Measurements from ENCODE around the gene FASN. TPM values are rescaled to one million over a fixed set of nuclear protein-coding genes. Genes with fewer than 3 reads are reported as not detected.

The FASN gene
- total and polyA plus RNA-seq, 8 donors = 18.0 to 550 (median 40.0) TPM

DNA sequence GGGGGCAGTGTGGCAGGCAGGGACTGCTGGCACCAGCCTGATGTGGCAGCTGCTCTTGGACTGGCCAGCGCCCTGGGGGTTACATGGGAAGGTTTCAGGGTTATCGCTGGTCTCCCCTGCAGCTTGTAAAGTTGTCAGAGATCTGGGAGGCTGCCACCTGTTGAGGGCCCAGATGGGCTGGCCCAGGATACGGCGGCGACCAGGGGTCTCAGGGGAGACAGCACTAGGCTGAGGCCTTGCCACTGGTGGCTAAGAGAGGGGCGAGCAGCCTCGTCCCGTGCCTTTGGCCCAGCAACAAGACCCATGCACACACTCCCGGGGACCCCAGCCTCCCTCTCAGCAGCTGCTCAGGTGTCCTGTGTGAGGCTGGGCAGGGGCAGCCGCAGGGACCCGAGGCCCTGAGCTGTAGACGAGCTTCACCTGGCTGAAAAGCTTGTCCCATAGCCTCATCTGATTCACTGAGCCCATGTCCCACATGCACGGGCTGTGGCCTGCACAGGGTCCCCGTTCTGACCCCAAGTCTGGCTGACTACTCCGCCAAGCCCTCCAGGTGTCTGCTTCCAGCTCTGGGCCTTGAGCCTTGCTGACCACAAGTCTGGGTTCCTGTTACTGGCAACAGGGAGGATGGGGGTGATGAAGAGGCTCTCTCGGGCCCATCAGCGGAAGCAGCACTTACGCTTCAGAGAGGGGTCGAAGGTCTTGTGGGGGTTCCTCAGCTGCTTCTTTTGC lies 38.6 kb downstream of the FASN start:
- Histone ChIP-seq H3K9me3 (no peaks in the 10 kb centered on the region), H3K4me3 (no peak overlapping the region), H3K4me1 (peaks cover 6 to 12% of the 10 kb centered on the region in 2 donors), H3K27ac (no peak overlapping the region), H3K36me3 (peaks cover 0 to 92% of the 10 kb centered on the region in 2 donors), H3K27me3 (no peaks in the 10 kb centered on the region)
- ATAC-seq (no peak), DNase-seq (peak in 1 of 4 donors; percentile 50)
- TF ChIP-seq, protein P1, sequence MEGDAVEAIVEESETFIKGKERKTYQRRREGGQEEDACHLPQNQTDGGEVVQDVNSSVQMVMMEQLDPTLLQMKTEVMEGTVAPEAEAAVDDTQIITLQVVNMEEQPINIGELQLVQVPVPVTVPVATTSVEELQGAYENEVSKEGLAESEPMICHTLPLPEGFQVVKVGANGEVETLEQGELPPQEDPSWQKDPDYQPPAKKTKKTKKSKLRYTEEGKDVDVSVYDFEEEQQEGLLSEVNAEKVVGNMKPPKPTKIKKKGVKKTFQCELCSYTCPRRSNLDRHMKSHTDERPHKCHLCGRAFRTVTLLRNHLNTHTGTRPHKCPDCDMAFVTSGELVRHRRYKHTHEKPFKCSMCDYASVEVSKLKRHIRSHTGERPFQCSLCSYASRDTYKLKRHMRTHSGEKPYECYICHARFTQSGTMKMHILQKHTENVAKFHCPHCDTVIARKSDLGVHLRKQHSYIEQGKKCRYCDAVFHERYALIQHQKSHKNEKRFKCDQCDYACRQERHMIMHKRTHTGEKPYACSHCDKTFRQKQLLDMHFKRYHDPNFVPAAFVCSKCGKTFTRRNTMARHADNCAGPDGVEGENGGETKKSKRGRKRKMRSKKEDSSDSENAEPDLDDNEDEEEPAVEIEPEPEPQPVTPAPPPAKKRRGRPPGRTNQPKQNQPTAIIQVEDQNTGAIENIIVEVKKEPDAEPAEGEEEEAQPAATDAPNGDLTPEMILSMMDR (IDR thresholded peaks at IDR 0.05) = no peak
- intact Hi-C loops (cut with DNase I) = no loop called here

DNA sequence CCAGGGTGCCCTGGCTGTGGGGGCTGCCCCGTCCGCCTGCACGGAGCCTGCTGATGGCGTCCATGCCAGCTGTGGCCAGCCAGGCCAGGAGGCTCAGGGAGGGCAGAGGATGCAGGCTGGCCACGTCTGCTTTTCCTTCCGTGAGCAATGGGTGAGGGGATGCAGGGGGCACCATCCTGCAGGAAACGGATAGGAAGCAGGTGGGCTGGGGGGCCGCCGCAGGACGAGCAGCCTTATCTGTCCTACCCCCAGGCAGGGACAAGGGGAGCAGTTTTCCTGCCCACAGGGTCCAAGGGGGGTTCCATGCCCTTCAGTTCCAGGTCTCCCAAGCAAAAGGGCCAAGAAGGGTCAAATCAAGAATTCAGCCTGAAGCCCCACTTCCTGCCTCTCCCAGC lies 39.2 kb downstream of the FASN start:
- DNase-seq = peak in 1 of 4 donors; percentile 44
- H3K4me3 ChIP-seq = no peak overlapping the region
- H3K27ac ChIP-seq = no peak overlapping the region
- intact Hi-C loops (cut with DNase I) = no loop called here
- peaks cover 0 to 98% of the 10 kb centered on the region in 2 donors for H3K36me3 ChIP-seq
- H3K9me3 ChIP-seq = no peaks in the 10 kb centered on the region
- ATAC-seq = no peak
- H3K4me1 ChIP-seq = peaks cover 1 to 8% of the 10 kb centered on the region in 2 donors
- no peaks in the 10 kb centered on the region for H3K27me3 ChIP-seq
- TF ChIP-seq, protein P1 (IDR thresholded peaks at IDR 0.05) = no peak

DNA sequence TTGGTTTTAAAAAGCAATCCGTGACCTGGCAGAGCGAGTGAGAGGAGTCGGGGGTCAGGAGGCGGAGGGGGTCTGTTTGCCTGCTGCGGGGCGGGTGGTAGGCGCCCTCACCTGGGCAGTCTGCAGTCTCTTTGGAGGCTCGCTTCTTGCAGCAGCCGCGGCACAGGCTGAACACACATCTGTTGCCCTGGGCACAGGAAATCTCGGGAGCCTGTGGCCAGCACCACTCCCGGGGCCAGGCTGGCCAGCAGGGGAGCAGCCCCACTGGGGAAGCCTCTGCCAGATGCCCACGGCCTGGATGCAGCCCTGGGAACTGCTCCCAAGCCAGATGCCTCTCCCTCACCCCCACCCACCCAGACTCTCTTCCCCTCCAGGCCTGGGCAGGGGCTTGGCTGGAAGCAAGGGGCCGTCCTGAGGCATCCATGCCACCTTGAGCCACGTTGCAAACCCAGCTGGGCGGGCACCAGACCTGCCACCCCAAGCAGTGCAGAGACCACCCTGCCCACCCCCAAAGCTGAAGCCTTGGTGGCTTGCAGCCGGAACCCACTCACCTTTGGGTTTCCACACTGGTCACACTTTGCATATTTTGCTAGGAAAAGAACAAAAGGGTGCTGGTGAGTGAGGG lies 39.7 kb downstream of the FASN start:
- TF ChIP-seq, protein P1 (IDR thresholded peaks at IDR 0.05) = no peak
- H3K36me3 ChIP-seq = peaks cover 0 to 99% of the 10 kb centered on the region in 2 donors
- peaks cover 0 to 8% of the 10 kb centered on the region in 2 donors for H3K4me1 ChIP-seq
- DNase-seq (peak in 1 of 4 donors; percentile 54), ATAC-seq (no peak)
- no peaks in the 10 kb centered on the region for H3K27me3 ChIP-seq
- H3K4me3 ChIP-seq = no peak overlapping the region
- no peaks in the 10 kb centered on the region for H3K9me3 ChIP-seq
- no peak overlapping the region for H3K27ac ChIP-seq
- intact Hi-C loops (cut with DNase I) = no loop called here

DNA sequence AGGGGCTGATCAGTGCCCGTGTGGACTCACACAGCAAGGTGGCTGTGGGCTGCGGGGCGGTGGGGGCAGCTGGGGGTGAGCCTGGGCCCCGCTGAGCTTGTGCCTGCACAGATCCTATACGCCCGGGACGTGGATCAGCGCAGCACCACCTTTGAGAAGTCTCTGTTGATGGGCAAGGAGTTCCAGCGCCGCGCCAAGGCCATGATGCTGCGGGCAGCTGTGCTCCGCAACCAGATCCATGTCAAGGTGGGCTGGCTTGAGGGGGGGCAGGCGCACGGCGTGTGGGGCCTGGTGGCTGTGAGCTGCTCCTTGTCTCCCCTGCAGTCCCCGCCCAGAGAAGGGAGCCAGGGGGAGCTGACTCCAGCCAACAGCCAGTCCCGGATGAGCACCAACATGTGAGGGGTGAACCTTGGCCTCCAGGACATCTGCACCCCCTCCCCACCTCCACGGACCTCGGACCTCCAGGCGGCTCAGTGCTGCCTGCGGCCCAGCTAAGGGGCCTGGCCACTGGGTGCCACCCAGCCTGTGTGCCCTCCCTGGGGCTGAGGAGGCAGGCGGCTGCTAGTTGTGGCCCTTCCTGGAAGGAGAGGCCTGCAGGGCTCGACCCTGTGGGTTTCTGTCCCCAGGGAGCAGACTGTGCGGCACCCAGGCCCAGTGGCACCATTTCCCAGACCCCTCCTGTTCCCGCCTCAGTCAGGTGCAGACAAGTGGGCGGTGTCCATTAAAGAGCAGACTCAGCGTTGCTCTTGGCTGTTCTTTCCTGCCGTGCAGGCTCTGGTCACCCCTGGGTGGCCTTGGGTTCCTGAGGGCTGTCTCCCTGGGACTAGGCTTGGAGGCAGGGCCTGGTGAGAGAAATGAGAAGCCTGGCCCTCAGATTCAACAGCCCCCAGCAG lies 41.1 kb downstream of the FASN start:
- H3K9me3 ChIP-seq = no peaks in the 10 kb centered on the region
- peaks cover 0 to 88% of the 10 kb centered on the region in 2 donors for H3K36me3 ChIP-seq
- H3K27me3 ChIP-seq = no peaks in the 10 kb centered on the region
- H3K27ac ChIP-seq = no peak overlapping the region
- no peak overlapping the region for H3K4me3 ChIP-seq
- ATAC-seq (no peak), DNase-seq (peak in 1 of 4 donors; percentile 70)
- intact Hi-C loops (cut with DNase I) = no loop called here
- H3K4me1 ChIP-seq = peaks cover 9 to 20% of the 10 kb centered on the region in 2 donors
- TF ChIP-seq, protein P1 (IDR thresholded peaks at IDR 0.05) = no peak

All from left lung (tissue), 10 donors.